Left ventricle myocardium superior (tissue), 1 donor: ENCODE results near the gene OS9. TPM values are rescaled to one million over a fixed set of nuclear protein-coding genes. Genes with fewer than 3 reads are reported as not detected.

Experiments
- ATAC-seq: fragments of 200-7000 bp; cut with Tn5 transposase; one replicate; pipeline ENCODE4 v1.9.1; 2020; ENCODE audit warnings: mild to moderate bottlenecking, moderate library complexity
- DNase-seq: peaks from one replicate; pipeline ENCODE4 v3.0.0-alpha.2; 2020
- intact Hi-C: fragments of 100-400 bp; cut with micrococcal nuclease; formaldehyde crosslinking; loops from one replicate; pipeline ENCODE4 v1.11.0; 2022
- microRNA-seq: library from miRNA; unstranded; fragments of <30 nt; microRNA quantifications from one replicate; pipeline ENCODE4 v1.2.0, GENCODE V29; 2020; ENCODE audit warnings: borderline number of aligned reads
- total RNA-seq: library from RNA; stranded (reverse); fragmentation: NEBNext Ultra II Directional; extraction: Animal tissue kit (Norgen Biotek cat#: 25700); gene quantifications from one replicate; pipeline ENCODE4 v1.2.1, GENCODE V29; 2021
- donor health status: DM: no; HTN: yes; CAD: no; lungs with severe emphysema.

OS9 gene
- total RNA-seq, 1 donor from 2014 or later = 104 TPM

DNA sequence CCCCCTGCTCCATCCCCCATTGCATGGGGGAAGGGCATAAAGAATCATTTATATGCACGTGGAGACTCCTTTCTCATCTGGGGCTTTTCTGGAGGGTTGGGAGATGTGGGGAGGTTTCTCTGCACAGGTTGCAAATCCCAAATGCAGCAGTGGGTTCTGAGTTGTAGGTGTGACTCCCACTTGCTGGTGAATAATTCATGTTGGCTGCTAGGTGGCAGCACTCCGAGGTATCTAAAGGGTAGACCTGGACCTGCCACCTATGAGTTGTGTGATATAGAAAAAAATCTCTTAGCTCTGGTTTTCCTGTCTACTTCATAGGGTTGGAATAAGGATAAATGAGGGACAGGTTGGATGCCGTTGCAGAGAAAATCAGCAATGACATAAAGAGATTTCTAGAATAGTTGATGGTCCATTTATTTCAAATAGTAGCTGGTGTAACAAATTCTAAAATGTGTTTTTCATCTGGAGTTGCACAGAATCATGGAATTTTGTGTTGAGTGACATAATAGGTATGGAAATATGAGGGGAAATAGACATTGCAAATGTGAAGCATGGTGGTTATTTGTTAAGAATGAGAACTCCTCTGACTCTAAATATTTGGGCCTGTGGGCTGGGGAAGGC is 65.5 kb downstream of the OS9 start:
- DNase-seq (no peak), ATAC-seq (no peak)
- intact Hi-C loops = no loop called here

DNA sequence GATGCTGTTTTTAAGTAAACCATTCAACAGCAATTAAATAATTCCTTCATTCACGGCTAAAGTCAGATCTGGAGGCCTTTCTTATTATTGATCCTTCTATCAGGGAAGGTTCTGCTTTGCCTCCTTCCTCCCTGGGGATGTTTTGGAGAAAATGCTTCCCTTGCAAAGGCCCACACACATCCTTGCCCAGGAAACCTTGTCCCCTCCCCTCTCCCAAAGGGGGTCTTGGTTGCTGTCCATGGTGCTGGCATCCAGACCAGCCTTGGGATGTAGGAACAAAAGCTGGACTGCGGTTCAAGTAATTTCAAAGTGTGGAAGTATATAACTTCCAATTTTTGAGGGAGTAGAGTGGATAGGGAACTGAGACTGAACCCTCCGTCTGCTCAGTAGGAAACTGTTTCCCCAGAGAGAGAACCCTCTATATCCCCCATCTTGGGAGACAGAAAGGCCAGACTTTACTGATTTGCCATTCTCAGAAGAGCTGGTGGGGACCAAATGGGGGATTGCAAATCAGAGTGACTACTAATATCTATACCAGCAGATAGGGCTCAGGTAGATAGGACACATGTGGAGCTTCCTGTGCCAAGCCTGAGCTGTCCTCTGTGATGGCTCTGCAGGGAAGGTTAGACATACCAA is 66.5 kb downstream of the OS9 start:
- intact Hi-C loops = no loop called here
- DNase-seq = no peak
- no peak for ATAC-seq

DNA sequence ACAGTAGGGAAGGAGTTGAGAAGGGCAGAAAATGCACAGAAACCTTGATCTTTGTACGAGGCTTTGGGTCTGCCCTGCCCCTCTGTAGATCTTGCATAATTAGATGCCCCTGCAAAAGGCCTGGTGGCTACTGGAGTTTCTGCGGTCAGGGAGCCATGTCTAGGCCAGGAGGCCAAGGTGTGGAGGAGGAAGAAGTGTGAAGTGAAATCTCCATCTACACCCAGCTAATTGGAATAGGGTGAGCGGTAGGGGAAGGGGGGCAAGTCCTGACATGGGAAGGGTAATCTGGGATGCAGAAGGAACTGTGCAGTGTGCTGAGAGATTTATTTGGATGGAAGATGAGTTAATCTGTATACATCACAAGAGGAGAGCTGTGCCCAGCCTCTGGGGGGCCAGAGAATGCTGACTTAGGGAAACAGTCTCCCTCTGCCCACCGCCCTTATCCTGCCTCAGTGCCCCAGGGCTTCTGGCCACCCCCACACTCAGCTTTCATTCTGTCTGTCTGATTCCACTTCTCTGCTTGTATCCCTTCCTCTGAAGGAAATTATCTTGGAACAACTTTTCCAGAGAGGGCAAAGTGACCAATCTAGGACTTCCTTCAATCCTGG is 67.6 kb downstream of the OS9 start:
- no peak for ATAC-seq
- intact Hi-C loops = no loop called here
- DNase-seq = no peak

DNA sequence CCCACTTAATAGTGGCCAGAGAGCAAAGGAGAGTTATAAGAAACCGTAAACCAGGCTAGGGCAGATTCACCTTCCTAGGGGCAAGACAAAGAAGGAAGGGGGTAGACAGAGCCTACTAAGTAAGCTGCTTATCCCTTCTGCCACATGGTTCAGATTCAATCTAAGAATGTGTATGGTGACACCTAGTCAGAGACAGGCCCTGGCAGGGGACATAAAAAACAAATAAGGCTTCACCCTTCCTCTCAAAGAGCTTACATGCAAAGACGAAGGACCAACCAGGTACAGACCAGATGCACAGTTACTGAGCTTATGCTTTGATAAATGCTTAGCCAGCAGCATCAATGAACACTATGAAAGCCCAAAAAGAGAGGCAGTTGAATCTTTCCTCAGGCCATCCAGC is 68.5 kb downstream of the OS9 start:
- ATAC-seq = no peak
- DNase-seq = no peak
- intact Hi-C loops = no loop called here

DNA sequence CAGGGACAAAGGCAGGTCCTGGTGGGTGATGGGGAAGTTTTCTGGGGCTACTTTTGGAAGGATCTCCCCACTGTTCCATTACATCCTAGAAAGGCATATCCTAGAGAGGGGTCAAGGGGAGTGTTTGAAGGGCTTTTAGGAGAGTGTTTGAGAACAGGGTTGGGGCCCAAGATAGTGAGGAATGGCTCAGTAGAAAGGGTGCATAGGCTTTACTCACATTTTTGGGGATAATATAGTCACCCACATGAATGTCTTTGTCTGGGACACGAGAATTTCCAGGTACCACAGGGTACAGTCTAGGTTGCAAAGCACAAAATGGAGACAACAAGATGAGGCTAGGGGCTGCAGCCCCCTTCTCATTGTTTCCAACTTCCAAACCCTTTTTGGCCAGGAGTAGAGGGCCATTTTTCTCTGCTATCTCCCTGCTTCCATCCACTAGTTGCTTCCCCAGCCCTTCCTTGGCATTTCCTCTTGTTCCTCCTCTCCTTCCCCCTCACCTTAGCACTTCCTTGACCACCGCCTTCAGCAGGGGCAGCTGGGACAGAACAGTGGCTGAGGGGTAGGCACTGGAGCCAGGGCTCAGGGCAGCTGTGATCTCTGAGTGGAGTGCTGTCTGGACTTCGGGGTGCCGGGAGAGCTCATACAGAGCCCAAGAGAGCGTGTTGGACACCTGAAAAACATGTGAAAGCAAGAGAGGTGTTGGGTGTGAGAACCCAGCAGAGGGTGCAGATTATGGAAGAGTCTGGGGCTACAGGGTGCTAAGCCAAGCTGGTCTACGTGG is 70.1 kb downstream of the OS9 start:
- intact Hi-C loops = no loop called here
- no peak for DNase-seq
- no peak for ATAC-seq

DNA sequence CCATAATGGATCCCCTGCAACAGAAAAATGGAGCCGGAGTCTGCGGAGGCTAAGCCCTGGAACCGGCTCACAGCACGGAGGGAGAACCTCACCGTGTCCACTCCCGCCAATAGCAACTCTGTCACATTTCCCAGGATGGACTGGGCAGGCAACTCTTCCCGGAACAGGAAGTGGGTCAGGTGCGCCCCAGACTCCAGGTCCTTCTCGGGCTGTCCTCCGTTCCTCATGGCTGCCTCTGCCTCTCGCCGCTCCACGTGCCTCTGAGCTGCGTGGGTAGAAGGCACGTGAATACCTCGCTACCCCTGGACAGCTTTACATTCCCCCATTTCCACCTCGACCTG is 70.7 kb downstream of the OS9 start:
- DNase-seq (no peak), ATAC-seq (no peak)
- intact Hi-C loops = no loop called here

DNA sequence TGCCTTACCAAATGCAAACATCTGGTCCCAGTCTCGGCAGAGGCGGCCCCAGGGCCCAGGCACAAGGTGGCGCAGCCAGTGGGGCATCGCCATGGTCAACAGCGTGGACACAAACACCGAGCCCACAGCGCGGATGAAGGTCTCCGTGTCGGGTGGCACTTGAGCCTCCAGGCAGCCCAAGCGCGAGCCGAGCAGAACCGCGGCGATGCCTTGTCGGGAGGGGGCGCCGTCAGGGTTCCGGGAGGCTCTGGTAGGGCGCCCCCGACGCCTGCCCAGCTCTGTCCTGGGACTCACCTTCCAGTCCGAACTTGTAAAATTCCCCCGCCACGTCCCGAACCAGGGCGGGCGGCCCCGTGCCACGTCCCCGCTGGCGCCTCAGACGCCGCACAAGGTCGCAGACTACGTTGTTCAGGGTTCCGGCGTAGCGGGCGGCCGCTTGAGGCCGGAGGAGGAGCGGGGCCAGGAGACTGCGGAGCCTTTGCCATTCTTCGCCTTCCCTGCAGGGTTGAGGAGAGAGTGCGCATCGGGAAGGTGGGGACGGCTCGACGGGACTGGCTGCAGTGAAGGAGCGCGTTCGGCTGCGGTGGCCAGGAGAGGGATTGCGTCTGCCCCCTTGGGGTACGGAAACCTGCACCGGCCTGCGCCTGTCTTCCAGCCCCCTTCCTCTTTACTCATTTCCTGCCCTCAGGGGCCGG is 71.2 kb downstream of the OS9 start:
- intact Hi-C loops = no loop called here

DNA sequence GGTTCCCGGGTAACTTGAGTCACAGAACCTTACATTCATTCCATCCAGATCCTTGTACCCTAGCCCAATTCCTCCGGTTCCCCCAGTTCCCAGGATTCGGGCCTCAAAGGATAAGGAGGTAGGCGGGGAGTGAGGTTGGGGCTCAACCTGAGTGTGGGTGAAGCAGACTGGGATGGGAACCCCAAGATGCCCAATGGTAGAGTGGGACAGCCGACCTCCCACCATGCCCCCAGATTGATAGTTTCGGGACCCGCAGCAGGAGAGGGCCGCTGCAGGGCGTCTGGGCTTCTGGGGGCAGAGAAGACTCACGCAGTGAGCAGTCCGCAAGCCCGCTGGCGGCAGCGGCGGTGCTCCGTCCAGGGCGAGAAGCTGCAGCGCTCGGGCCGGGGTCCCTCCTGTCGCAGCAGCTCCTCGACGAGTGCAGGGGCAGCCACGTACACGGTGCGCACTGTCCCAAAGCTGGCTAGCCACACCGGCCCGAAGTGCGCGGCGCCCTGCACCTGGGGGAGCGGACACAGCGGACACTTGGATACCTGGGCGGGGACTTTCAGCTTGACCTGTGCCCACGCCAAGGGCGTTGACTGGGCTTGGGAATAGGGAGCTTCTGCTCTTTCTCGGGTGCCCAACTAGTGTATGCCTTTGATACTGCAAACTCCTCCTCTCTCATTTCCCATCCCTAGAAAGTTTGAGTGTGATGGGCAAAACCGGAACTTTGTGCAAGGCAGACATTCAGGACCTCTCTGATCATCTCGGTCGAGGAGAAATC is 71.9 kb downstream of the OS9 start:
- DNase-seq = no peak
- intact Hi-C loops = no loop called here
- peak; percentile 15 for ATAC-seq

More for the DNA sequence above, 71.2 kb downstream of the OS9 start:
- DNase-seq (peak; percentile 61), ATAC-seq (peak; percentile 56)

DNA sequence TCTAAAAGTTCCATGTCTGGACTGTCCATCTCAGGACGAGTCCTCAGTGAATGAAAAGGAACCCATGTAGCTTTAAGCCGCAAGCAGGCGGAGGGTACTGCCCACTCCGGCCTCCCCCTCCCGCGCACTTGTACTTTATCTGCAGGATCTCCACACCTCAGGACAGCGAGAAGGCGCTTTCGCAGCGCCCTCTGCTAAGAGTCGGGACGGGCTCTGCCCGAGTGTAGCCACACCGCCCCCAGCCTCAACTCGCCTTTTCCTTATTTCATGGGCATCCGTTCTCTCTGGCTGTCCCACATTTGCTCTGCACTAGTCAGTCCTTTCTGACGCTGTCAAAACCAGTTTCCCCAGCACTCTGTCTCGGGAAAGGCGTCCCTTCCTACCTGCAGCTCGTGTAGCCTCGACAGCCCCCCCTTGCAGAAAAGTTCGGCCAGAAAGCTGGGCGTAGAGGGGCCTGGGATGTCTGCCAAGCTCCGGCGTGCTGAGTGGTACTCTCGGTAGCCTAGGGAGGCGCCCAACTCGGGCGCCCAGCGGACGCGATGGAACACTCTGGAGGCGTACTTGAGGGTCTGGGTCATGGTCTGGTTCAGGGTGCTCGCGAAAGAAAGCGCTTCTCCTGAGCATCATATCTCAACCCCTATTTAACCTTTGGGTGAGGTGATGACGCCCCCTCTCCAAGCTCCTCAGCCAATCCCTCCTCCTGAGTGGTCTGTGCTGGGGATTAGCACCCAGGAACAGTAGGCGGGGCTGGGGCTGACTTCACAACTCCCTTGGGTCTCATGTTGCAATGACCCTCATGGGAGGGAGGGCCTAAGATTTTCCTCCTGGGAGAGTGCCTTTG is 72.8 kb downstream of the OS9 start, which contains the start of gene CYP27B1:
Gene CYP27B1, minus strand, starts transcription at position 615 of the 841 bp plus-strand sequence. Its CDS starts 37 bp downstream, at position 578.
- intact Hi-C loops = no loop called here
- ATAC-seq (peak; percentile 24), DNase-seq (peak; percentile 57)

DNA sequence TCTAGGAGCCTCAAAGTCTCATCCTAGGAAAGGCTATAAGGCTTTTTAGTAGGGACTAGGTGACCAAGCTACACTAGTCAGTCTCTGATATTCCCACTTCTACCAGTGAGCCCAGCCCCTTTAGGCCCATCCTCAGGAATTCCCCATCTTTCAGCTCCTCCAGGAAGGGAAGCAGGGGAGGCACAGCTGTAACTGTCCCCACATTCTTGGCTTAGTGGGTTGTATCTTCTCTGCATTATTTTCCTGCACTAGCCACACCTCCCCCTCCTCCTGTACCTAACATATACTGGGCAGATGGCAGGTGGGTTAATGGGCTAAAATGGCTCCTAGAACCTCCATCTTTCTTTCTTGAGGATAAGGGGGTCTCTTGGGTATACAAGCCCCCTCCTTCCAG is 73.4 kb downstream of the OS9 start:
- intact Hi-C loops = no loop called here
- no peak for DNase-seq
- no peak for ATAC-seq

DNA sequence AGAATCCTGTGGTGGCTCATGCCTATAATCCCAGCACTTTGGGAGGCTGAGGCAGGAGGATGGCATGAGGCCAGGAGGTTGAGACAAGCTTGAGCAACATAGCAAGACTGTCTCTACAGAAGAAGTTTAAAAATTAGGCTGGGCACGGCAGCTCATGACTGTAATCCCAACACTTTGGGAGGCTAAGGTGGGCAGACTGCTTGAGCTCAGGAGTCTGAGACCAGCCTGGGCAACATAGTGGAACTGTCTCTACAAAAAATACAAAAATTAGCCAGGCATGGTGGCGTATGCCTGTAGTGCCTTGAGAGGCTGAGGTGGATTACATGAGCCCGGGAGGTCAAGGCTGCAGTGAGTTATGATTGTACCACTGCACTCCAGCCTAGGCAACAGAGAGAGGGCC is 73.9 kb downstream of the OS9 start:
- intact Hi-C loops = no loop called here
- DNase-seq (no peak), ATAC-seq (no peak)

DNA sequence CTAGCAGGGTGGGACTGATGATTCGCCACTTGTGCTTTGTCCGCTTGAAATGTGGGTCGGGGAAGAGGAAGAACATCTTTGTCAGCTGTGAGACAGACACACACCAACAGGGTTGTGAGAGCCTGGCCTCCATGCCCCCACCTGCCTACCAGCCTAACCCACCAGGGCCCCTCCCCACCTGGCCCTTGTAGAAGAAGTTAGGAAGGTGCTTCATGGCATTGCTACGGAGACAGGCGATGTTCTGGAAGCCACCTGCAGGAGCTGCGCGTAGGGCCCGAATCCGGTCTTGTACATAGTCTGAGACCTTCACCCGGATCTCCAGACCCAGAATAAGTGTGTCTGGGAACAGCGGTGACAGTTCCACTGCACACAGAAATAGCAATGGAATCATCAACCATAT is 75.7 kb downstream of the OS9 start:
- intact Hi-C loops = no loop called here
- DNase-seq = no peak
- no peak for ATAC-seq

DNA sequence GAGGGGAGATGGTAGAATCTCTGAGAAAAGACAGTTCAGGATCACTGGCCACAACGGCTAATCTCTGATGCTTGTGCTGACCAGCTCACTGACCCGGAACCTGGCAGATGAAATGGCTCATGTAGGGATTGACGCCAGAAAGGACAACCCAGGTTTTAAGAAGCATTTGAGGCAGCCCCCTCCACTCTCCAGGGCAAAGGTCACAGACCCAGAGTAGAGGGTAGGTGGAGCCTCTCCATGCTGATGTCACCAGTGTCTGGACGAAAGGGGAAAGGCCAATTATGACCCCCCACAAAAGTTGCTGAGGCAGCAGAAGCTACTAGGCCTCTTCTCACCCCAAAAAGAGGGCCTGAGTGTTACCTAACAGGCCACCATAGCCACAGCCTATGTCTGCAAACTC is 76.8 kb downstream of the OS9 start:
- ATAC-seq (no peak), DNase-seq (no peak)
- intact Hi-C loops = no loop called here

Small RNAs within 50 kb of the gene (microRNA-seq; reads per million reads assigned to microRNA genes)
- gene MIR6759 = not detected

Other genes starting within 250 kb of the OS9 start
- not detected for gene INHBE, start 238.8 kb upstream of the OS9 start, total RNA-seq
- gene GLI1, start 234.3 kb upstream of the OS9 start, total RNA-seq = 0.37 TPM
- 5.7 TPM for gene ARHGAP9, start 214.3 kb upstream of the OS9 start, total RNA-seq
- 72.7 TPM for gene MARS1, start 206.1 kb upstream of the OS9 start, total RNA-seq
- gene DDIT3, start 173.6 kb upstream of the OS9 start, total RNA-seq = 22.2 TPM
- 35.2 TPM for gene MBD6, start 171.3 kb upstream of the OS9 start, total RNA-seq
- gene DCTN2, start 146.9 kb upstream of the OS9 start, total RNA-seq = 89.2 TPM
- 0.12 TPM for gene KIF5A, start 144.1 kb upstream of the OS9 start, total RNA-seq
- gene PIP4K2C, start 102.9 kb upstream of the OS9 start, total RNA-seq = 11.9 TPM
- gene DTX3, start 89.3 kb upstream of the OS9 start, total RNA-seq = 21.4 TPM
- 11.9 TPM for gene ARHGEF25, start 82.7 kb upstream of the OS9 start, total RNA-seq
- gene B4GALNT1, start 60.9 kb upstream of the OS9 start, total RNA-seq = 5.1 TPM
- gene AGAP2, start 44.6 kb downstream of the OS9 start, total RNA-seq = 7.5 TPM
- 32.8 TPM for gene TSPAN31, start 50.9 kb downstream of the OS9 start, total RNA-seq
- gene CDK4, start 58.2 kb downstream of the OS9 start, total RNA-seq = 42.1 TPM
- gene MARCHF9, start 61.0 kb downstream of the OS9 start, total RNA-seq = 15.6 TPM
- not detected for gene CYP27B1, start 72.9 kb downstream of the OS9 start, total RNA-seq
- gene METTL1, start 78.0 kb downstream of the OS9 start, total RNA-seq = 7.5 TPM
- gene EEF1AKMT3, start 78.5 kb downstream of the OS9 start, total RNA-seq = 1.6 TPM
- gene TSFM, start 88.7 kb downstream of the OS9 start, total RNA-seq = 52.4 TPM
- 2.4 TPM for gene AVIL, start 124.6 kb downstream of the OS9 start, total RNA-seq
- gene CTDSP2, start 152.6 kb downstream of the OS9 start, total RNA-seq = 104 TPM
- gene ATP23, start 247.4 kb downstream of the OS9 start, total RNA-seq = 8.3 TPM